ENCODE measurements around the gene UBTF.

Gene UBTF

GRCh38 chr17:44216173-44216572 lies 3.3 kb downstream of the UBTF start:
- no peak overlapping the region for H2AFZ ChIP-seq (ENCODE audit: low read depth, low read length)
- peak overlapping the region; percentile 81; the same call in 1 of the 2 replicates for H3K4me2 ChIP-seq (ENCODE audit: insufficient read depth, low read length)
- peaks cover 39% of the 10 kb centered on the region for H4K20me1 ChIP-seq (ENCODE audit: insufficient read depth, low read length)
- peak overlapping the region; percentile 91 for H3K27ac ChIP-seq (ENCODE audit: low read length)
- ATAC-seq (ENCODE audit: insufficient read depth, low read depth) (no peak), DNase-seq (peak; percentile 53)
- no peaks in the 10 kb centered on the region for H3K9me3 ChIP-seq (ENCODE audit: insufficient read depth, low read length, severe bottlenecking)
- H3K9ac ChIP-seq (ENCODE audit: low read depth, low read length), result peak overlapping the region; percentile 75
- peak overlapping the region in 1 of 2 experiments; percentile 75; a peak in 1 of 4 replicates for H3K4me3 ChIP-seq (ENCODE audit: low read depth in 1 of 2, low read length in 2 of 2)
- TF ChIP-seq CTCF (IDR thresholded peaks at IDR 0.05; ENCODE audit: borderline replicate concordance, extremely low read depth, low read length, poor library complexity, severe bottlenecking), result no peak
- TF ChIP-seq EZH2 (IDR thresholded peaks at IDR 0.05; ENCODE audit: borderline replicate concordance, low read depth, low read length, severe bottlenecking), result no peak
- no peaks in the 10 kb centered on the region for H3K27me3 ChIP-seq (ENCODE audit: insufficient read depth, low read length, poor library complexity)
- H3K4me1 ChIP-seq (ENCODE audit: insufficient read depth, low read length), result peaks cover 31% of the 10 kb centered on the region
- H3K79me2 ChIP-seq (ENCODE audit: insufficient read depth, low read length), result peaks cover 54% of the 10 kb centered on the region
- H3K36me3 ChIP-seq (ENCODE audit: insufficient read depth, low read length), result peaks cover 65% of the 10 kb centered on the region

GRCh38 chr17:44214896-44215295 lies 4.6 kb downstream of the UBTF start:
- TF ChIP-seq EZH2 (IDR thresholded peaks at IDR 0.05; ENCODE audit: borderline replicate concordance, low read depth, low read length, severe bottlenecking) (no peak), CTCF (IDR thresholded peaks at IDR 0.05; ENCODE audit: borderline replicate concordance, extremely low read depth, low read length, poor library complexity, severe bottlenecking) (no peak)
- ATAC-seq (ENCODE audit: insufficient read depth, low read depth) (no peak), DNase-seq (no peak)
- Histone ChIP-seq H4K20me1 (ENCODE audit: insufficient read depth, low read length) (peaks cover 43% of the 10 kb centered on the region), H3K4me3 (ENCODE audit: low read depth in 1 of 2, low read length in 2 of 2) (no peak overlapping the region), H3K79me2 (ENCODE audit: insufficient read depth, low read length) (peaks cover 44% of the 10 kb centered on the region), H3K4me1 (ENCODE audit: insufficient read depth, low read length) (peaks cover 41% of the 10 kb centered on the region), H3K9me3 (ENCODE audit: insufficient read depth, low read length, severe bottlenecking) (no peaks in the 10 kb centered on the region), H3K27me3 (ENCODE audit: insufficient read depth, low read length, poor library complexity) (no peaks in the 10 kb centered on the region), H2AFZ (ENCODE audit: low read depth, low read length) (no peak overlapping the region), H3K4me2 (ENCODE audit: insufficient read depth, low read length) (no peak overlapping the region), H3K36me3 (ENCODE audit: insufficient read depth, low read length) (peaks cover 76% of the 10 kb centered on the region), H3K27ac (ENCODE audit: low read length) (no peak overlapping the region), H3K9ac (ENCODE audit: low read depth, low read length) (no peak overlapping the region)

GRCh38 chr17:44214230-44214494 lies 5.3 kb downstream of the UBTF start:
- H3K9me3 ChIP-seq (ENCODE audit: insufficient read depth, low read length, severe bottlenecking), result no peaks in the 10 kb centered on the region
- H4K20me1 ChIP-seq (ENCODE audit: insufficient read depth, low read length), result peaks cover 50% of the 10 kb centered on the region
- peaks cover 83% of the 10 kb centered on the region for H3K36me3 ChIP-seq (ENCODE audit: insufficient read depth, low read length)
- peaks cover 43% of the 10 kb centered on the region for H3K4me1 ChIP-seq (ENCODE audit: insufficient read depth, low read length)
- no peak for ATAC-seq (ENCODE audit: insufficient read depth, low read depth)
- DNase-seq, result no peak
- no peak overlapping the region for H3K27ac ChIP-seq (ENCODE audit: low read length)
- no peak overlapping the region for H3K4me2 ChIP-seq (ENCODE audit: insufficient read depth, low read length)
- H2AFZ ChIP-seq (ENCODE audit: low read depth, low read length), result no peak overlapping the region
- TF ChIP-seq EZH2 (IDR thresholded peaks at IDR 0.05; ENCODE audit: borderline replicate concordance, low read depth, low read length, severe bottlenecking), result no peak
- H3K4me3 ChIP-seq (ENCODE audit: low read depth in 1 of 2, low read length in 2 of 2), result no peak overlapping the region
- peaks cover 41% of the 10 kb centered on the region for H3K79me2 ChIP-seq (ENCODE audit: insufficient read depth, low read length)
- H3K9ac ChIP-seq (ENCODE audit: low read depth, low read length), result no peak overlapping the region
- no peaks in the 10 kb centered on the region for H3K27me3 ChIP-seq (ENCODE audit: insufficient read depth, low read length, poor library complexity)

- Histone ChIP-seq H3K4me3 (ENCODE audit: low read depth in 1 of 2, low read length in 2 of 2) (no peak overlapping the region), H3K36me3 (ENCODE audit: insufficient read depth, low read length) (peaks cover 89% of the 10 kb centered on the region), H3K27ac (ENCODE audit: low read length) (no peak overlapping the region), H2AFZ (ENCODE audit: low read depth, low read length) (no peak overlapping the region), H3K9ac (ENCODE audit: low read depth, low read length) (no peak overlapping the region; the same call in 1 of the 2 replicates), H3K79me2 (ENCODE audit: insufficient read depth, low read length) (peaks cover 35% of the 10 kb centered on the region), H3K9me3 (ENCODE audit: insufficient read depth, low read length, severe bottlenecking) (no peaks in the 10 kb centered on the region), H3K4me1 (ENCODE audit: insufficient read depth, low read length) (peaks cover 43% of the 10 kb centered on the region), H3K27me3 (ENCODE audit: insufficient read depth, low read length, poor library complexity) (no peaks in the 10 kb centered on the region), H3K4me2 (ENCODE audit: insufficient read depth, low read length) (no peak overlapping the region), H4K20me1 (ENCODE audit: insufficient read depth, low read length) (peaks cover 50% of the 10 kb centered on the region)
- no peak for DNase-seq
- TF ChIP-seq CTCF (IDR thresholded peaks at IDR 0.05; ENCODE audit: borderline replicate concordance, extremely low read depth, low read length, poor library complexity, severe bottlenecking) (no peak), EZH2 (IDR thresholded peaks at IDR 0.05; ENCODE audit: borderline replicate concordance, low read depth, low read length, severe bottlenecking) (no peak)
- no peak for ATAC-seq (ENCODE audit: insufficient read depth, low read depth)
Observed at GRCh38 chr17:44213403-44214229, 5.9 kb downstream of the UBTF start.

All from DND-41 (cell line).